Osteocyte (in vitro differentiated cells): Measurements from ENCODE around the gene CDH13. TPM values are rescaled to one million over a fixed set of nuclear protein-coding genes. Genes with fewer than 3 reads are reported as not detected.

Source experiments
- DNase-seq: peaks from one replicate; pipeline ENCODE4 v3.0.0; 2021; ENCODE audit warnings: mixed read lengths; ENCODE audit not compliant: unreplicated experiment; ENCODE audit errors: extremely low spot score
- H3K27ac Mint-ChIP-seq: one replicate; pipeline ENCODE4 v1.8.0; 2021; ENCODE audit warnings: mild to moderate bottlenecking, mixed read lengths; ENCODE audit not compliant: unreplicated experiment
- H3K27me3 Mint-ChIP-seq: one replicate; pipeline ENCODE4 v1.8.0; 2021; ENCODE audit warnings: mixed read lengths; ENCODE audit not compliant: unreplicated experiment
- H3K36me3 Mint-ChIP-seq: one replicate; pipeline ENCODE4 v1.8.0; 2021; ENCODE audit warnings: mixed read lengths; ENCODE audit not compliant: unreplicated experiment
- H3K4me1 Mint-ChIP-seq: one replicate; pipeline ENCODE4 v1.8.0; 2021; ENCODE audit warnings: mixed read lengths; ENCODE audit not compliant: unreplicated experiment
- H3K4me3 Mint-ChIP-seq: one replicate; pipeline ENCODE4 v1.8.0; 2021; ENCODE audit warnings: mild to moderate bottlenecking, moderate library complexity, mixed read lengths; ENCODE audit not compliant: unreplicated experiment
- H3K9me3 Mint-ChIP-seq: one replicate; pipeline ENCODE4 v1.8.0; 2021; ENCODE audit warnings: mixed read lengths; ENCODE audit not compliant: unreplicated experiment
- CTCF ChIP-seq: fragments of 200-600 bp; sonication (generic); IDR thresholded peaks from 2 replicates; pipeline ENCODE4 v1.5.0; 2021; ENCODE audit warnings: antibody characterized with exemption, mild to moderate bottlenecking, moderate library complexity
- total RNA-seq: library from RNA; stranded (reverse); gene quantifications from 2 replicates; pipeline ENCODE4 v1.2.1, GENCODE V29; 2021

The CDH13 gene
- total RNA-seq, 1 donor from 2014 or later: 27.0 TPM

GRCh38 chr16:82891918-82892317 is 265.1 kb downstream of the CDH13 start:
- H3K27ac Mint-ChIP-seq: no peak overlapping the region
- H3K9me3 Mint-ChIP-seq: no peaks in the 10 kb centered on the region
- DNase-seq: no peak
- no peak overlapping the region for H3K4me3 Mint-ChIP-seq
- no peaks in the 10 kb centered on the region for H3K36me3 Mint-ChIP-seq
- H3K4me1 Mint-ChIP-seq: peaks cover 7% of the 10 kb centered on the region
- no peak for TF ChIP-seq CTCF
- H3K27me3 Mint-ChIP-seq: no peaks in the 10 kb centered on the region

DNA sequence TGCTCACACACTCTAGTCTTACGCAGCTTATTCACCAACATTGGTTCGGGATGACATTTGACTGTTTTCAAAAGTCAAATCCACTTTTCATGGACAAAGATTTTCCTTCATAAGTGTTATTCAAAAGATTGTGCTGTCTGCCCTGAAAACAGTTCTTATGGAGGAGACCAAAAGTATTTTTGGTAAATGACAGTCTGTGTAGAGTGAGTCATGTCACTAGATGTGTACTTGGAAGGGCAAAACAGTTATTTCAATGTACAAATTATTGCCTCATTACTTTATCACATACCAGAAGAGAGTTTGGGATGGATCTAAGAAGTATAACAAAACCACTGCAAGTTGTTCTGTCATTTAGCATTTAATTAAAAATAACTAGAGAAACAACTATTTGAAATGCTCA is 265.6 kb downstream of the CDH13 start:
- Mint-ChIP-seq H3K27ac (no peak overlapping the region), H3K4me3 (no peak overlapping the region), H3K36me3 (no peaks in the 10 kb centered on the region), H3K27me3 (no peaks in the 10 kb centered on the region), H3K9me3 (no peaks in the 10 kb centered on the region), H3K4me1 (peaks cover 7% of the 10 kb centered on the region)
- no peak for DNase-seq
- no peak for TF ChIP-seq CTCF

GRCh38 chr16:82895843-82896242 is 269.1 kb downstream of the CDH13 start:
- no peak for DNase-seq
- Mint-ChIP-seq H3K9me3 (no peaks in the 10 kb centered on the region), H3K27ac (no peak overlapping the region), H3K4me3 (no peak overlapping the region), H3K4me1 (peaks cover 7% of the 10 kb centered on the region), H3K36me3 (no peaks in the 10 kb centered on the region), H3K27me3 (no peaks in the 10 kb centered on the region)
- no peak for TF ChIP-seq CTCF

GRCh38 chr16:82899006-82899405 is 272.2 kb downstream of the CDH13 start:
- no peaks in the 10 kb centered on the region for H3K4me1 Mint-ChIP-seq
- H3K4me3 Mint-ChIP-seq: no peak overlapping the region
- H3K9me3 Mint-ChIP-seq: no peaks in the 10 kb centered on the region
- TF ChIP-seq CTCF: no peak
- H3K36me3 Mint-ChIP-seq: no peaks in the 10 kb centered on the region
- no peak overlapping the region for H3K27ac Mint-ChIP-seq
- no peak for DNase-seq
- no peaks in the 10 kb centered on the region for H3K27me3 Mint-ChIP-seq

GRCh38 chr16:82899731-82900450 is 273.1 kb downstream of the CDH13 start:
- Mint-ChIP-seq H3K27ac (no peak overlapping the region), H3K9me3 (no peaks in the 10 kb centered on the region), H3K4me3 (no peak overlapping the region), H3K36me3 (no peaks in the 10 kb centered on the region), H3K4me1 (no peaks in the 10 kb centered on the region), H3K27me3 (no peaks in the 10 kb centered on the region)
- DNase-seq: no peak
- TF ChIP-seq CTCF: no peak
